ENCODE results near the gene HMG20A. TPM values are rescaled to one million over a fixed set of nuclear protein-coding genes. Genes with fewer than 3 reads are reported as not detected.
A peak's percentile ranks its signal among the peaks of the same experiment; 100 is the strongest.

The HMG20A gene
- total RNA-seq, 1 experiment from 2014 or later, result 62.2 TPM

GRCh38 chr15:77530576-77530975 lies 109.9 kb downstream of the HMG20A start:
- ATAC-seq, result no peak
- H3K4me1 Mint-ChIP-seq, result peaks cover 79% of the 10 kb centered on the region
- no peaks in the 10 kb centered on the region; the same call in 1 of the 2 replicates for H3K9me3 Mint-ChIP-seq
- TF ChIP-seq TEAD1 (CRISPR knock-in tag; IDR thresholded peaks at IDR 0.05) (no peak), ZNF416 (CRISPR knock-in tag; IDR thresholded peaks at IDR 0.05) (no peak), ZSCAN18 (CRISPR knock-in tag; IDR thresholded peaks at IDR 0.05) (no peak), SP1 (CRISPR knock-in tag; conservative IDR thresholded peaks at IDR 0.05) (no peak), HMGA2 (CRISPR knock-in tag; IDR thresholded peaks at IDR 0.05) (no peak), GABPB1 (CRISPR knock-in tag; IDR thresholded peaks at IDR 0.05) (no peak), CDX4 (CRISPR knock-in tag; IDR thresholded peaks at IDR 0.05; ENCODE audit: borderline replicate concordance) (no peak), RORB (CRISPR knock-in tag; IDR thresholded peaks at IDR 0.05) (no peak), PRRX2 (CRISPR knock-in tag; IDR thresholded peaks at IDR 0.05) (no peak), USF1 (CRISPR knock-in tag; IDR thresholded peaks at IDR 0.05) (no peak), ZNF532 (CRISPR knock-in tag; IDR thresholded peaks at IDR 0.05; ENCODE audit: borderline replicate concordance) (no peak), SMAD3 (CRISPR knock-in tag; IDR thresholded peaks at IDR 0.05; ENCODE audit: borderline replicate concordance) (no peak), ZNF671 (CRISPR knock-in tag; IDR thresholded peaks at IDR 0.05) (no peak), KAT7 (CRISPR knock-in tag; IDR thresholded peaks at IDR 0.05; ENCODE audit: borderline replicate concordance) (no peak), E2F1 (CRISPR knock-in tag; IDR thresholded peaks at IDR 0.05) (no peak), JAZF1 (CRISPR knock-in tag; IDR thresholded peaks at IDR 0.05) (no peak), ZNF281 (CRISPR knock-in tag; IDR thresholded peaks at IDR 0.05) (no peak), ZNF512 (CRISPR knock-in tag; IDR thresholded peaks at IDR 0.05; ENCODE audit: borderline replicate concordance) (no peak), CTCF (IDR thresholded peaks at IDR 0.05) (no peak)
- no peaks in the 10 kb centered on the region for H3K36me3 Mint-ChIP-seq
- POLR2A ChIA-PET, result no interaction called here
- CTCF ChIA-PET, result interaction anchor here (4.5 kb wide), 1 partner anchor 13 kb away, joined by 30 read pairs; no protein-coding TSS in a partner anchor
- H3K27ac Mint-ChIP-seq, result peak overlapping the region; percentile 71; the same call in 1 of the 2 replicates
- DNase-seq (ENCODE audit: low spot score), result peak; percentile 10
- peaks cover 21% of the 10 kb centered on the region for H3K27me3 Mint-ChIP-seq (ENCODE audit: low read depth)
- no peak overlapping the region for H3K4me3 Mint-ChIP-seq

All from WTC11 (cell line).